GM12878 (cell line): ENCODE data around the gene TRIM47. TPM values are rescaled to one million over a fixed set of nuclear protein-coding genes. Genes with fewer than 3 reads are reported as not detected.

Source experiments
- ATAC-seq: fragments of 200-7000 bp; cut with Tn5 transposase; 3 replicates; pipeline ENCODE4 v1.9.1; 2020; ENCODE audit warnings: mild to moderate bottlenecking, moderate library complexity
- BruUV-seq: library from RNA; stranded (reverse); fragments of 400-500 nt; replicated peaks from 2 replicates; lab custom pipeline; 2021; lab: Mats Ljungman, UMichigan
- CTCF ChIA-PET: fragments of 300-600 bp; sonication (Branson Sonifier 250); formaldehyde crosslinking; extraction: SDS; loops from one replicate; lab custom pipeline; 2021; ENCODE audit warnings: inconsistent platforms; lab: Yijun Ruan, JAX
- POLR2A ChIA-PET: fragments of 350-600 bp; formaldehyde crosslinking; extraction: SDS; loops from one replicate; lab custom pipeline; 2021; ENCODE audit warnings: inconsistent platforms; lab: Charles Lee
- RAD21 ChIA-PET: fragments of 300-600 bp; sonication (Branson Sonifier 250); formaldehyde crosslinking; loops from one replicate; lab custom pipeline; 2023; ENCODE audit warnings: antibody characterized with exemption; ENCODE audit not compliant: unreplicated experiment; lab: Charles Lee
- SMC1A ChIA-PET: fragments of 300-600 bp; sonication (Branson Sonifier 250); formaldehyde crosslinking; loops from one replicate; lab custom pipeline; 2023; ENCODE audit not compliant: unreplicated experiment, uncharacterized antibody; lab: Charles Lee
- DNase-seq: peaks from one replicate; pipeline ENCODE4 v3.0.0-alpha.2; 2011; ENCODE audit warnings: low read depth, low spot score
- FAIRE-seq: peaks from 3 replicates; lab custom pipeline; 2011; peaks lifted over from hg19 to GRCh38; lab: Jason Lieb, UNC
- H2AFZ ChIP-seq: 2 replicates; pipeline ENCODE4 v1.6.0; 2011; ENCODE audit warnings: low read depth, low read length, control low read depth; ENCODE audit not compliant: control insufficient read depth
- H3K27ac ChIP-seq: 2 replicates; pipeline ENCODE4 v1.5.1; 2011; ENCODE audit warnings: control low read depth; ENCODE audit not compliant: control insufficient read depth, insufficient read depth
- H3K27me3 ChIP-seq, 2 experiments: replicated peaks in 1 of 2; 2 replicates each; pipeline versions ENCODE4 v1.6.0 to v1.6.1; 2011; ENCODE audit warnings: low read length in 1 of 2; ENCODE audit not compliant: control insufficient read depth in 2 of 2, insufficient read depth in 2 of 2
- H3K36me3 ChIP-seq, 2 experiments: 2 replicates each; pipeline ENCODE4 v1.5.1; 2011; ENCODE audit warnings: low read length in 1 of 2; ENCODE audit not compliant: control insufficient read depth in 2 of 2, insufficient read depth in 2 of 2
- H3K4me1 ChIP-seq: 2 replicates; pipeline ENCODE4 v1.6.1; 2011; ENCODE audit warnings: mild to moderate bottlenecking, low read length, moderate library complexity, mixed read lengths; ENCODE audit not compliant: control insufficient read depth, insufficient read depth
- H3K4me2 ChIP-seq: 2 replicates; pipeline ENCODE4 v1.6.0; 2011; ENCODE audit warnings: control low read depth; ENCODE audit not compliant: control insufficient read depth, insufficient read depth
- H3K4me3 ChIP-seq: fragments of 200-600 bp; sonication (generic); 2 replicates; pipeline ENCODE4 v1.5.1; 2016
- H3K79me2 ChIP-seq: 2 replicates; pipeline ENCODE4 v1.6.0; 2011; ENCODE audit warnings: low read length; ENCODE audit not compliant: control insufficient read depth, insufficient read depth
- H3K9ac ChIP-seq: 2 replicates; pipeline ENCODE4 v1.8.0; 2011; ENCODE audit warnings: low read length, control low read depth, mixed read lengths; ENCODE audit not compliant: control insufficient read depth, insufficient read depth
- H3K9me3 ChIP-seq: replicated peaks from 3 replicates; pipeline ENCODE4 v1.5.1; 2011; ENCODE audit warnings: mild to moderate bottlenecking, low read length; ENCODE audit not compliant: control insufficient read depth, insufficient read depth
- H4K20me1 ChIP-seq: 2 replicates; pipeline ENCODE4 v1.6.0; 2011; ENCODE audit not compliant: control insufficient read depth, insufficient read depth
- ASH2L ChIP-seq: fragments of 300-600, 200-600 bp; sonication (generic); IDR thresholded peaks from 2 replicates; pipeline ENCODE4 v1.6.1; 2017; ENCODE audit warnings: low read depth, mild to moderate bottlenecking, borderline replicate concordance
- ATF3 ChIP-seq: IDR thresholded peaks from 2 replicates; pipeline ENCODE4 v1.6.1; 2011; ENCODE audit warnings: low read depth, mild to moderate bottlenecking, low read length, moderate library complexity, borderline replicate concordance; ENCODE audit errors: extremely low read depth
- DPF2 ChIP-seq: fragments of 450-650 bp; IDR thresholded peaks from 2 replicates; pipeline ENCODE4 v1.6.1; 2017; ENCODE audit warnings: mild to moderate bottlenecking
- ETV6 ChIP-seq, 2 experiments: fragments of 450-650 bp in 1 of 2; IDR thresholded peaks in 1 of 2; conservative IDR thresholded peaks in 1 of 2; 2 replicates each; pipeline ENCODE4 v1.6.1; 2014; ENCODE audit warnings: antibody characterized with exemption in 1 of 2, borderline replicate concordance in 1 of 2, low read depth in 1 of 2, mild to moderate bottlenecking in 1 of 2, moderate library complexity in 1 of 2
- LARP7 ChIP-seq: fragments of 450-650 bp; IDR thresholded peaks from 2 replicates; pipeline ENCODE4 v1.6.1; 2017; ENCODE audit warnings: mild to moderate bottlenecking
- MLLT1 ChIP-seq: fragments of 450-650 bp; IDR thresholded peaks from 2 replicates; pipeline ENCODE4 v1.6.1; 2016; ENCODE audit warnings: mild to moderate bottlenecking
- MYC ChIP-seq: IDR thresholded peaks from 2 replicates; pipeline ENCODE4 v1.6.1; 2011; ENCODE audit warnings: mild to moderate bottlenecking, low read length, moderate library complexity, inconsistent platforms; ENCODE audit not compliant: insufficient read depth, insufficient replicate concordance, insufficient read length, severe bottlenecking
- NR2C1 ChIP-seq: fragments of 450-650 bp; IDR thresholded peaks from 2 replicates; pipeline ENCODE4 v1.6.1; 2017; ENCODE audit warnings: antibody characterized with exemption, mild to moderate bottlenecking, moderate library complexity
- PKNOX1 ChIP-seq: fragments of 450-650 bp; IDR thresholded peaks from 2 replicates; pipeline ENCODE4 v1.6.1; 2016; ENCODE audit warnings: mild to moderate bottlenecking
- PML ChIP-seq: IDR thresholded peaks from 2 replicates; pipeline ENCODE4 v1.6.1; 2012; ENCODE audit warnings: low read length, inconsistent platforms
- RELB ChIP-seq: fragments of 450-650 bp; IDR thresholded peaks from 2 replicates; pipeline ENCODE4 v1.6.1; 2017; ENCODE audit warnings: low read depth, mild to moderate bottlenecking, moderate library complexity
- SMC3 ChIP-seq: IDR thresholded peaks from 2 replicates; pipeline ENCODE4 v1.6.1; 2011; ENCODE audit warnings: low read length, improper control_type of control experiment, borderline replicate concordance
- ZNF687 ChIP-seq: fragments of 450-650 bp; IDR thresholded peaks from 2 replicates; pipeline ENCODE4 v1.6.1; 2017; ENCODE audit warnings: mild to moderate bottlenecking, moderate library complexity
- WGBS: methylation state at CpG from one replicate; pipeline ENCODE4 v1.1.6; 2016; ENCODE audit warnings: low lambda C conversion rate; ENCODE audit not compliant: insufficient replicate concordance, insufficient coverage; ENCODE audit errors: missing lambda C conversion rate; 5-methylcytosine and 5-hydroxymethylcytosine counted together
- in situ Hi-C: fragments of 300-500 bp; cut with MboI; formaldehyde crosslinking; loops from 9 replicates; pipeline ENCODE4 v1.14.3; 2018; ENCODE audit warnings: mixed read lengths
- intact Hi-C: fragments of 100-400 bp; cut with micrococcal nuclease; formaldehyde crosslinking; loops from one replicate; pipeline ENCODE4 v1.14.2; 2022; ENCODE audit not compliant: unreplicated experiment
- polyA plus RNA-seq, 11 experiments: library from polyadenylated mRNA; depleted of rRNA in 4 of 11; unstranded in 6 of 11; stranded (reverse) in 5 of 11; fragments of >200 nt; fragmentation: Nextera tagmentation in 4 of 11; fragmentation: Illumina TruSeq in 1 of 11; extraction: Ambion mirVana in 4 of 11; extraction: Trizol in 1 of 11; gene quantifications; 1 replicate in 1 of 11; 2 replicates in 10 of 11; pipeline versions ENCODE4 v1.2.1 to v1.2.3, GENCODE V29; 2011 to 2016; ENCODE audit warnings: inconsistent platforms in 2 of 11, missing spikeins in 2 of 11, low read depth in 1 of 11
- total RNA-seq, 4 experiments: library from RNA; depleted of rRNA in 3 of 4; stranded (reverse); fragments of >200 nt in 3 of 4; fragmentation: Illumina TruSeq in 1 of 4; extraction: Trizol in 1 of 4; gene quantifications; 2 replicates each; pipeline versions ENCODE4 v1.2.1 to v1.2.3, GENCODE V29; 2013 to 2021

The TRIM47 gene
- total and polyA plus RNA-seq, 10 of the 15 experiments (the other 5 are each of a cell fraction or from before 2014, with no cell fraction given), result 0.35 to 9.7 (median 5.3) TPM

GRCh38 chr17:75922173-75922961 is 44.0 kb upstream of the TRIM47 start (continued):
- TF ChIP-seq RELB (no peak), LARP7 (no peak), DPF2 (no peak), NR2C1 (no peak), ASH2L (no peak), SMC3 (no peak)

GRCh38 chr17:75921596-75921995 is 43.2 kb upstream of the TRIM47 start:
- H3K27me3 ChIP-seq, result no peaks in the 10 kb centered on the region
- ChIA-PET SMC1A (no interaction called here), POLR2A (no interaction called here), CTCF (no interaction called here), RAD21 (no interaction called here)
- H3K36me3 ChIP-seq, result no peaks in the 10 kb centered on the region
- H2AFZ ChIP-seq, result no peak overlapping the region
- H3K4me1 ChIP-seq, result no peaks in the 10 kb centered on the region
- WGBS, result 86% methylated on average over 4 of the region's 15 CpGs
- H3K9ac ChIP-seq, result no peak overlapping the region
- intact Hi-C loops, result no loop called here
- ATAC-seq (no peak), FAIRE-seq (no peak), DNase-seq (no peak)
- H3K4me3 ChIP-seq, result no peak overlapping the region
- no peak overlapping the region for H3K27ac ChIP-seq
- no TSS peak for BruUV-seq
- in situ Hi-C loops, result no loop called here
- H3K79me2 ChIP-seq, result no peaks in the 10 kb centered on the region
- no peak overlapping the region for H3K4me2 ChIP-seq
- no peaks in the 10 kb centered on the region for H4K20me1 ChIP-seq
- no peaks in the 10 kb centered on the region for H3K9me3 ChIP-seq
- TF ChIP-seq PKNOX1 (no peak), ETV6 (conservative IDR thresholded peaks at IDR 0.05 in 1 of 2, IDR thresholded peaks at IDR 0.05 in 1 of 2; ENCODE audit: borderline replicate concordance in 1 of 2, low read depth in 1 of 2) (no peak), MYC (no peak), MLLT1 (no peak), PML (no peak), ATF3 (no peak), ZNF687 (no peak)
